Colonic mucosa (tissue), 4 donors: ENCODE data around the gene ACSS1. TPM values are rescaled to one million over a fixed set of nuclear protein-coding genes. Genes with fewer than 3 reads are reported as not detected.

Experiments
- DNase-seq: peaks from one replicate; pipeline ENCODE4 v3.0.0-alpha.2; 2020
- H3K27ac ChIP-seq: fragments of 200-600 bp; one replicate; pipeline ENCODE4 v1.8.0; 2021
- H3K27me3 ChIP-seq: fragments of 200-600 bp; one replicate; pipeline ENCODE4 v1.8.0; 2021
- H3K36me3 ChIP-seq: fragments of 200-600 bp; one replicate; pipeline ENCODE4 v1.8.0; 2021
- H3K4me1 ChIP-seq: fragments of 200-600 bp; one replicate; pipeline ENCODE4 v1.8.0; 2021; ENCODE audit warnings: mild to moderate bottlenecking
- H3K4me3 ChIP-seq: fragments of 200-600 bp; one replicate; pipeline ENCODE4 v1.8.0; 2021
- H3K9ac ChIP-seq, 2 donors: one replicate each; pipeline ENCODE4 v1.7.0; 2013; ENCODE audit warnings: control low read depth in 2 of 2, low read depth in 2 of 2, low read length in 2 of 2
- H3K9me3 ChIP-seq: fragments of 200-600 bp; one replicate; pipeline ENCODE4 v1.8.0; 2021
- CTCF ChIP-seq: fragments of 200-600 bp; IDR thresholded peaks from one replicate; pipeline ENCODE4 v1.8.0; 2022; ENCODE audit warnings: antibody characterized with exemption, mild to moderate bottlenecking
- intact Hi-C: fragments of 100-400 bp; cut with DNase I; formaldehyde crosslinking; loops from one replicate; pipeline ENCODE4 v1.14.1; 2022
- total RNA-seq, 2 donors: library from RNA; stranded (reverse); fragmentation: NEBNext Ultra II Directional in 1 of 2; extraction: Animal tissue kit (Norgen Biotek cat#: 25700) in 1 of 2; gene quantifications; one replicate each; pipeline ENCODE4 v1.2.1, GENCODE V29; 2021
- donor health status: healthy.
- donor health status: DM: no; HTN: no; CAD: no.
- donor health status: DM: no; HTN: no; CAD: no.

Gene ACSS1
- total RNA-seq, 2 donors from 2014 or later = 29.0 to 32.0 TPM

- no peak for TF ChIP-seq CTCF
- no peaks in the 10 kb centered on the region for H3K9me3 ChIP-seq
- peak overlapping the region in 1 of 2 donors; percentile 8 for H3K9ac ChIP-seq
- H3K27ac ChIP-seq = peak overlapping the region; percentile 59
- H3K27me3 ChIP-seq = no peaks in the 10 kb centered on the region
- H3K4me3 ChIP-seq = no peak overlapping the region
- DNase-seq = no peak
- peaks cover 13% of the 10 kb centered on the region for H3K4me1 ChIP-seq
- intact Hi-C loops = no loop called here
- H3K36me3 ChIP-seq = no peaks in the 10 kb centered on the region
Measured at GRCh38 chr20:25054096-25054820, 3.7 kb downstream of the ACSS1 start.

DNA sequence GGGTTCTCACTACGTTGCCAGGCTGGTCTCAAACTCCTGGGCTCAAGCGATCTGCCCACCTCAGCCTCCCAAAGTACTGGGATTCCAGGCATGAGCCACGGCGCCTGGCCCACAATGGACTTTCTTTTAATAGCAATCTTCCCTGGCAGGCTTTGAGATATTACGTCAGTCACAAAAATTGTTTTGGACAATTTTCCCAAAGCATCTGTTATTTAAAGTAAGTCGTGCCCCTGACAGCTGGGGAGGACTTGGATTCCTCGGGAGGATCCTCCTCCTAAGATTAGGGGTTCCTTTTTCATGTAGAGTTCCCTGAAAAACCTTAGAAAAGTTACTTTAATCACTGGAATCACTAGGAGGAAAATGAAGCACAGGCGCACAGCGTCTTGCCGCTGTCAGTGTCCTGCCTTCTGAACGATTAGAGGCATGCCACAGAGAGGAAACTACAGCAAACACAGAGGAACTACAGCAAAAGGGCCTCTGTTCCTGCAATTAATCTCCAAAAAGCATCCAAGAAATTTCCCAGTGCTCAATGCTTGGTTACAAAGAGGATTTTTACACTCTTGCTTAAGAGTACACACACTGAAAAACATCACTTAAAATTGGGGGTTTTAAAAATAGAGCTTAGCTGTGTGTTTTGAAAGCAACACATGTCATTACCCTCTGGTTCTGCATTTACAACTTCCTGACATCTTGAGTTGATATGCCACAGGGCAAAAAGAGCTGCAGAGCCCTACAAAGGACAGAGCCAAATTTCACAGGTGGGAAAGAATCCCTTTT is 4.5 kb downstream of the ACSS1 start:
- H3K4me3 ChIP-seq = no peak overlapping the region
- H3K4me1 ChIP-seq = peaks cover 13% of the 10 kb centered on the region
- H3K9ac ChIP-seq = peak overlapping the region in 1 of 2 donors; percentile 8
- no peaks in the 10 kb centered on the region for H3K9me3 ChIP-seq
- no peaks in the 10 kb centered on the region for H3K27me3 ChIP-seq
- TF ChIP-seq CTCF = no peak
- intact Hi-C loops = no loop called here
- DNase-seq = no peak
- H3K36me3 ChIP-seq = no peaks in the 10 kb centered on the region
- H3K27ac ChIP-seq = peak overlapping the region; percentile 59

DNA sequence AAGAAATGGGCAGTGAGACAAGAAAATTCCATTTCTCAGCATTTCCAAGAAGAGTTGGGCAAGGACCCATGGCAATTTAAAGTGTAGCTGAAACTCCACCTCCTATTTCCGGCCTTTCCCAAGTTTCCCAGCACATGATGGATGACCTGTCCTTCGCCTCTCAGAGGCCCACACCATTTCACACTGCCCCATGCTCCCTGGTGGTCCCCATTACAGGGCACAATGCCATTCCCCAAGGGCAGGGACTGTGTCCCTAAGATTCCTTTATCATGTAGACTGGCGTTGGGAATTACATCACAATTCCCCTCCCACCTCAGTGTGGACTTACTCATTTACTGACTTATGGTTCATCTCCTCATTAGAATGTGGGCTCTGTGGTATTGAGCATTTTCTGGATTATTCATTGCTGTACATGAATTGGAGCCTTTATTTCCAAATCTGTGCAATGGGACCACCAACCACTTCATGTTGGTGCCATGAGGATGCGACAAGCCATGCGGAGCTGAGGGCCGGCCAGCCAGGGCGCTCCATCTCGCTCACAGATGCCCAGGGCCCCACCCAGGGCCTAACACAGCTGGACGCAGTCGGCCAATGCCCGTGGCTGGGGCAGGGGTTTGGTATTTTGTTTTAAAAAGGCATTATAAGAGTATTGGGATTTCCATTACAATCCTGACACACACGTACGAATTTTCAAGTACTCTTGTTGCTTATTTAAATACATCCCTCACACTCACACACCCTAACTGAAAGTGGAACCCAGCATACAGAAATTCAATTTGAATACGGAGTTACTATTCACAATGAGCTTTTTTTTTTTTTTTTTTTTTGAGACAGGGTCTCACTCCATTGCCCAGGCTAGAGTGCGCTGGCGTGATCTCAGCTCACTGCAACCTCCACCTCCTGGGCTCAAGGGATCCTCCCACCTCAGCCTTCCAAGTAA is 5.4 kb downstream of the ACSS1 start:
- Histone ChIP-seq H3K4me1 (peaks cover 13% of the 10 kb centered on the region), H3K4me3 (peak overlapping the region; percentile 1), H3K27ac (peak overlapping the region; percentile 59), H3K9ac (no peak overlapping the region), H3K27me3 (no peaks in the 10 kb centered on the region), H3K36me3 (no peaks in the 10 kb centered on the region), H3K9me3 (no peaks in the 10 kb centered on the region)
- no peak for TF ChIP-seq CTCF
- intact Hi-C loops = no loop called here
- DNase-seq = no peak

DNA sequence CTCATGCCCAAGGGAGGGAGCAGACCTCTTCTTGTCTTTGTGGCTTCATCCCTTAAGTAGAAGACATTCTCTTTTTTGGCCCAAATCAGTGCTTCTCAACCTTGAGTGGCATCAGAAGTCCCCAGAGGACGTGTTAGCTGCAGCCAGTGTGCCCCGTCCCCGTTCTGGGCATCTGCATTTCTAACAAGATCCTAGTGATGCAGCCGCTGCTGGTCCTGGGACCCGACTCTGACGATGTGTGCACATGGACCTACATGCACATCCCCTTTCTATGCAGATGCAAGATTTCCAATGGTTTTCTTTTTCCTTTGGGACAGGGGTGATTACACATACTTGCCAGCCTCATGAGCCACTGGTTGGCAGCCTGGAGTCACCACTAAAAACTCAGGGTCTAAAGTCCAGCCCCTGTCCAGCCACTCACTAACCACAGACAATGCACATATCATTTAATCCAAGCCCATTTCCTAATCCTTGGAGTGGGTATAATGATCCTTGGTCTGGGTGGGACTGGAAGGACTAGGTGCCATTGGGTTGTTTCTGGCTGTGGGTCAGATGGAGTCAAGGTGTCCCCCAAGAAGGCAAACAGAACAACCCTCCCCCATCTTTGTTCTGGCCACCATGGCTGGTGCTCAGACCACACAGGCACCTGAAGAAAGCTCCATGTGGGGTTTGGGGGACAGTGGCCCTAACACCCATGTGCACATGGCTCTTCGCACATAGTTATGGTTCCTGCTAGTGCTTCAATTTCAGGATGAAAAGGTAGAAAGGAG is 6.4 kb downstream of the ACSS1 start:
- DNase-seq = no peak
- Histone ChIP-seq H3K9me3 (no peaks in the 10 kb centered on the region), H3K27me3 (no peaks in the 10 kb centered on the region), H3K36me3 (no peaks in the 10 kb centered on the region), H3K4me1 (peaks cover 13% of the 10 kb centered on the region), H3K9ac (no peak overlapping the region), H3K4me3 (no peak overlapping the region), H3K27ac (no peak overlapping the region)
- TF ChIP-seq CTCF = no peak
- intact Hi-C loops = no loop called here
